Liver (tissue), 9 donors: Measurements from ENCODE around the gene PTPN12. TPM values are rescaled to one million over a fixed set of nuclear protein-coding genes. Genes with fewer than 3 reads are reported as not detected.

ENCODE experiments used
- DNase-seq: peaks from one replicate; pipeline ENCODE4 v3.0.0-alpha.2; 2017; ENCODE audit warnings: low spot score
- H3K27ac ChIP-seq, 2 donors: one replicate each; pipeline ENCODE4 v1.7.0; 2013; ENCODE audit warnings: inconsistent platforms in 2 of 2, low read length in 2 of 2, control low read depth in 1 of 2, low read depth in 1 of 2, mild to moderate bottlenecking in 1 of 2
- H3K27me3 ChIP-seq, 4 donors: one replicate each; pipeline versions ENCODE4 v1.6.1 to v1.7.0; 2013; ENCODE audit warnings: low read length in 3 of 4, inconsistent platforms in 1 of 4, mild to moderate bottlenecking in 1 of 4, moderate library complexity in 1 of 4; ENCODE audit not compliant: control insufficient read depth in 4 of 4, insufficient read depth in 4 of 4
- H3K36me3 ChIP-seq, 4 donors: one replicate each; pipeline versions ENCODE4 v1.6.1 to v1.7.0; 2013; ENCODE audit warnings: low read length in 3 of 4, mild to moderate bottlenecking in 3 of 4, low read depth in 1 of 4, moderate library complexity in 1 of 4; ENCODE audit not compliant: control insufficient read depth in 4 of 4, insufficient read depth in 3 of 4
- H3K4me1 ChIP-seq, 4 donors: one replicate each; pipeline versions ENCODE4 v1.6.1 to v1.7.0; 2013; ENCODE audit warnings: low read length in 3 of 4, mild to moderate bottlenecking in 3 of 4, moderate library complexity in 1 of 4; ENCODE audit not compliant: control insufficient read depth in 4 of 4, insufficient read depth in 4 of 4
- H3K4me3 ChIP-seq, 3 donors: one replicate each; pipeline versions ENCODE4 v1.6.1 to v1.7.0; 2013; ENCODE audit warnings: low read length in 3 of 3, control low read depth in 1 of 3, low read depth in 1 of 3, mild to moderate bottlenecking in 1 of 3
- H3K9ac ChIP-seq, 2 donors: one replicate each; pipeline ENCODE4 v1.7.0; 2013; ENCODE audit warnings: low read length in 2 of 2, mild to moderate bottlenecking in 2 of 2, moderate library complexity in 2 of 2, control low read depth in 1 of 2, low read depth in 1 of 2
- H3K9me3 ChIP-seq, 4 donors: one replicate each; pipeline versions ENCODE4 v1.6.1 to v1.7.0; 2013; ENCODE audit warnings: low read length in 3 of 4; ENCODE audit not compliant: control insufficient read depth in 4 of 4
- ATF3 ChIP-seq: IDR thresholded peaks from 2 replicates; pipeline ENCODE4 v1.6.1; 2016; ENCODE audit warnings: antibody characterized with exemption
- CTCF ChIP-seq: fragments of 150-350 bp; IDR thresholded peaks from 2 replicates; pipeline ENCODE4 v1.5.1; 2017; ENCODE audit warnings: improper control_type of control experiment, low read depth, low read length; ENCODE audit not compliant: missing input control
- FOXA2 ChIP-seq: IDR thresholded peaks from 2 replicates; pipeline ENCODE4 v1.6.1; 2016; ENCODE audit warnings: antibody characterized with exemption
- GABPA ChIP-seq, 2 donors: IDR thresholded peaks in 1 of 2; conservative IDR thresholded peaks in 1 of 2; 2 replicates each; pipeline ENCODE4 v1.6.1; 2016; ENCODE audit warnings: antibody characterized with exemption in 2 of 2, mild to moderate bottlenecking in 1 of 2, moderate library complexity in 1 of 2
- HNF4A ChIP-seq, 2 donors: conservative IDR thresholded peaks; 2 replicates each; pipeline ENCODE4 v1.6.1; 2016; ENCODE audit warnings: antibody characterized with exemption in 2 of 2, mild to moderate bottlenecking in 2 of 2
- HNF4G ChIP-seq: IDR thresholded peaks from 2 replicates; pipeline ENCODE4 v1.6.1; 2016; ENCODE audit warnings: antibody characterized with exemption
- MAX ChIP-seq: IDR thresholded peaks from 2 replicates; pipeline ENCODE4 v1.6.1; 2016; ENCODE audit warnings: antibody characterized with exemption
- REST ChIP-seq: IDR thresholded peaks from 2 replicates; pipeline ENCODE4 v1.6.1; 2016; ENCODE audit warnings: antibody characterized with exemption, mild to moderate bottlenecking
- SP1 ChIP-seq: IDR thresholded peaks from 2 replicates; pipeline ENCODE4 v1.6.1; 2018; ENCODE audit warnings: antibody characterized with exemption, mild to moderate bottlenecking
- TAF1 ChIP-seq: conservative IDR thresholded peaks from 2 replicates; pipeline ENCODE4 v1.6.1; 2016; ENCODE audit warnings: antibody characterized with exemption, mild to moderate bottlenecking
- ZBTB33 ChIP-seq: IDR thresholded peaks from 2 replicates; pipeline ENCODE4 v1.6.1; 2016; ENCODE audit warnings: antibody characterized with exemption
- WGBS: extraction: QIAGEN DNeasy Blood & Tissue Kit; methylation state at CpG from one replicate; pipeline ENCODE4 v1.1.7; 2013; 5-methylcytosine and 5-hydroxymethylcytosine counted together
- polyA plus RNA-seq, 2 donors: library from polyadenylated mRNA; stranded (reverse) in 1 of 2; unstranded in 1 of 2; fragments of 200-250 nt in 1 of 2; fragments of >200 nt in 1 of 2; fragmentation: Nextera tagmentation in 1 of 2; extraction: Ambion mirVana in 1 of 2; gene quantifications; one replicate each; pipeline versions ENCODE4 v1.2.1 to v1.2.3, GENCODE V29; 2013 to 2015
- total RNA-seq, 2 donors: library from RNA; depleted of rRNA; stranded (reverse); fragments of >200 nt; gene quantifications; one replicate each; pipeline ENCODE4 v1.2.3, GENCODE V29; 2014
- donor health status: healthy.
- donor health status: healthy.
- donor health status: healthy.
- donor health status: healthy.
- donor health status: healthy.

The PTPN12 gene
- total and polyA plus RNA-seq, 4 donors: 10.1 to 18.6 (median 15.3) TPM

GRCh38 chr7:77664715-77665114, 127.6 kb downstream of the PTPN12 start:
- TF ChIP-seq FOXA2 (peak; percentile 6), MAX (no peak)
- H3K9me3 ChIP-seq: no peaks in the 10 kb centered on the region
- no peak overlapping the region for H3K27ac ChIP-seq
- no peak overlapping the region for H3K9ac ChIP-seq
- no peaks in the 10 kb centered on the region for H3K27me3 ChIP-seq
- peaks cover 0 to 6% (median 0%) of the 10 kb centered on the region in 4 donors for H3K36me3 ChIP-seq
- DNase-seq: no peak
- peaks cover 1 to 4% (median 3%) of the 10 kb centered on the region in 4 donors for H3K4me1 ChIP-seq
- H3K4me3 ChIP-seq: no peak overlapping the region

GRCh38 chr7:77665161-77665560, 128.1 kb downstream of the PTPN12 start:
- TF ChIP-seq MAX (no peak), HNF4A (conservative IDR thresholded peaks at IDR 0.05) (no peak), TAF1 (no peak), SP1 (no peak), ATF3 (no peak), GABPA (IDR thresholded peaks at IDR 0.05 in 1 of 2, conservative IDR thresholded peaks at IDR 0.05 in 1 of 2) (no peak), REST (no peak), ZBTB33 (no peak)
- Histone ChIP-seq H3K36me3 (peaks cover 0 to 6% (median 0%) of the 10 kb centered on the region in 4 donors), H3K27ac (no peak overlapping the region)

GRCh38 chr7:77667459-77668086, 130.5 kb downstream of the PTPN12 start:
- H3K9me3 ChIP-seq: no peaks in the 10 kb centered on the region
- H3K4me3 ChIP-seq: no peak overlapping the region
- H3K36me3 ChIP-seq: peaks cover 0 to 4% (median 0%) of the 10 kb centered on the region in 4 donors
- no peak for TF ChIP-seq SP1
- no peak for TF ChIP-seq HNF4A (conservative IDR thresholded peaks at IDR 0.05)
- no peak for TF ChIP-seq CTCF
- no peak for TF ChIP-seq HNF4G
- no peaks in the 10 kb centered on the region for H3K27me3 ChIP-seq
- no peak for DNase-seq
- no peak overlapping the region for H3K9ac ChIP-seq
- WGBS: 90% methylated on average over 6 of the region's 6 CpGs
- no peak overlapping the region for H3K27ac ChIP-seq
- peaks cover 1 to 4% (median 3%) of the 10 kb centered on the region in 4 donors for H3K4me1 ChIP-seq

More at GRCh38 chr7:77665161-77665560, 128.1 kb downstream of the PTPN12 start:
- H3K27me3 ChIP-seq: no peaks in the 10 kb centered on the region
- no peak overlapping the region for H3K4me3 ChIP-seq
- DNase-seq: no peak
- no peak overlapping the region for H3K9ac ChIP-seq
- H3K9me3 ChIP-seq: no peaks in the 10 kb centered on the region
- H3K4me1 ChIP-seq: peaks cover 1 to 4% (median 3%) of the 10 kb centered on the region in 4 donors
